ENCODE measurements around the gene CLBA1.
A peak's percentile ranks its signal among the peaks of the same experiment; 100 is the strongest.
"Not testable (repeated sequence)": the region's sequence is repeated elsewhere in the genome, so short reads cannot be mapped to it uniquely, and the experiment has no call there.

The CLBA1 gene

GRCh38 chr14:105028251-105028927, 42.8 kb downstream of the CLBA1 start:
- Histone ChIP-seq H3K9ac (ENCODE audit: low read length in 2 of 2) (no peak overlapping the region), H3K27ac (ENCODE audit: low read length) (no peak overlapping the region), H3K4me1 (ENCODE audit: control insufficient read depth, insufficient read depth, low read length) (peaks cover 4% of the 10 kb centered on the region), H3K9me3 (ENCODE audit: control insufficient read depth in 2 of 2, low read length in 2 of 2) (no peaks in the 10 kb centered on the region), H3K27me3 (ENCODE audit: control insufficient read depth in 1 of 2, insufficient read depth in 2 of 2, low read length in 2 of 2) (no peaks in the 10 kb centered on the region), H3K4me3 (ENCODE audit: low read length in 2 of 2) (no peak overlapping the region), H3K36me3 (ENCODE audit: control insufficient read depth in 2 of 2, insufficient read depth in 2 of 2, low read length in 2 of 2) (no peaks in the 10 kb centered on the region)

GRCh38 chr14:105029402-105029801, 43.8 kb downstream of the CLBA1 start:
- Histone ChIP-seq H3K9me3 (ENCODE audit: control insufficient read depth in 2 of 2, low read length in 2 of 2) (no peaks in the 10 kb centered on the region), H3K4me1 (ENCODE audit: control insufficient read depth, insufficient read depth, low read length) (peaks cover 4% of the 10 kb centered on the region), H3K36me3 (ENCODE audit: control insufficient read depth in 2 of 2, insufficient read depth in 2 of 2, low read length in 2 of 2) (no peaks in the 10 kb centered on the region), H3K4me3 (ENCODE audit: low read length in 2 of 2) (no peak overlapping the region), H3K9ac (ENCODE audit: low read length in 2 of 2) (no peak overlapping the region), H3K27ac (ENCODE audit: low read length) (no peak overlapping the region), H3K27me3 (ENCODE audit: control insufficient read depth in 1 of 2, insufficient read depth in 2 of 2, low read length in 2 of 2) (peaks cover 0 to 2% of the 10 kb centered on the region in 2 donors)

GRCh38 chr14:105030194-105030593, 44.6 kb downstream of the CLBA1 start:
- H3K36me3 ChIP-seq (ENCODE audit: control insufficient read depth in 2 of 2, insufficient read depth in 2 of 2, low read length in 2 of 2) = no peaks in the 10 kb centered on the region
- H3K4me3 ChIP-seq (ENCODE audit: low read length in 2 of 2) = no peak overlapping the region
- H3K9me3 ChIP-seq (ENCODE audit: control insufficient read depth in 2 of 2, low read length in 2 of 2) = no peaks in the 10 kb centered on the region
- H3K27me3 ChIP-seq (ENCODE audit: control insufficient read depth in 1 of 2, insufficient read depth in 2 of 2, low read length in 2 of 2) = peaks cover 0 to 3% of the 10 kb centered on the region in 2 donors
- H3K27ac ChIP-seq (ENCODE audit: low read length) = no peak overlapping the region
- peaks cover 4% of the 10 kb centered on the region for H3K4me1 ChIP-seq (ENCODE audit: control insufficient read depth, insufficient read depth, low read length)
- H3K9ac ChIP-seq (ENCODE audit: low read length in 2 of 2) = no peak overlapping the region

- Histone ChIP-seq H3K4me1 (ENCODE audit: control insufficient read depth, insufficient read depth, low read length) (peaks cover 4% of the 10 kb centered on the region), H3K9ac (ENCODE audit: low read length in 2 of 2) (no peak overlapping the region), H3K27me3 (ENCODE audit: control insufficient read depth in 1 of 2, insufficient read depth in 2 of 2, low read length in 2 of 2) (peaks cover 0 to 3% of the 10 kb centered on the region in 2 donors), H3K27ac (ENCODE audit: low read length) (no peak overlapping the region), H3K36me3 (ENCODE audit: control insufficient read depth in 2 of 2, insufficient read depth in 2 of 2, low read length in 2 of 2) (no peaks in the 10 kb centered on the region), H3K9me3 (ENCODE audit: control insufficient read depth in 2 of 2, low read length in 2 of 2) (no peaks in the 10 kb centered on the region), H3K4me3 (ENCODE audit: low read length in 2 of 2) (no peak overlapping the region)
Measured at GRCh38 chr14:105030836-105031396, 45.3 kb downstream of the CLBA1 start.

GRCh38 chr14:105032451-105032901, 46.9 kb downstream of the CLBA1 start:
- H3K9me3 ChIP-seq (ENCODE audit: control insufficient read depth in 2 of 2, low read length in 2 of 2); H3K36me3 ChIP-seq (ENCODE audit: control insufficient read depth in 2 of 2, insufficient read depth in 2 of 2, low read length in 2 of 2); H3K9ac ChIP-seq (ENCODE audit: low read length in 2 of 2); H3K27ac ChIP-seq (ENCODE audit: low read length); H3K27me3 ChIP-seq (ENCODE audit: control insufficient read depth in 1 of 2, insufficient read depth in 2 of 2, low read length in 2 of 2); H3K4me1 ChIP-seq (ENCODE audit: control insufficient read depth, insufficient read depth, low read length); H3K4me3 ChIP-seq (ENCODE audit: low read length in 2 of 2): not testable (repeated sequence)

GRCh38 chr14:105033412-105033900, 47.9 kb downstream of the CLBA1 start:
- not testable (repeated sequence) for H3K36me3 ChIP-seq (ENCODE audit: control insufficient read depth in 2 of 2, insufficient read depth in 2 of 2, low read length in 2 of 2); H3K9ac ChIP-seq (ENCODE audit: low read length in 2 of 2); H3K4me1 ChIP-seq (ENCODE audit: control insufficient read depth, insufficient read depth, low read length); H3K27me3 ChIP-seq (ENCODE audit: control insufficient read depth in 1 of 2, insufficient read depth in 2 of 2, low read length in 2 of 2); H3K9me3 ChIP-seq (ENCODE audit: control insufficient read depth in 2 of 2, low read length in 2 of 2); H3K27ac ChIP-seq (ENCODE audit: low read length)
- peak overlapping the region in 1 of 2 donors; percentile 44 for H3K4me3 ChIP-seq (ENCODE audit: low read length in 2 of 2)

GRCh38 chr14:105034315-105035039, 48.9 kb downstream of the CLBA1 start:
- Histone ChIP-seq H3K9me3 (ENCODE audit: control insufficient read depth in 2 of 2, low read length in 2 of 2) (no peaks in the 10 kb centered on the region), H3K9ac (ENCODE audit: low read length in 2 of 2) (no peak overlapping the region), H3K36me3 (ENCODE audit: control insufficient read depth in 2 of 2, insufficient read depth in 2 of 2, low read length in 2 of 2) (no peaks in the 10 kb centered on the region), H3K27me3 (ENCODE audit: control insufficient read depth in 1 of 2, insufficient read depth in 2 of 2, low read length in 2 of 2) (peaks cover 0 to 3% of the 10 kb centered on the region in 2 donors), H3K4me3 (ENCODE audit: low read length in 2 of 2) (no peak overlapping the region), H3K4me1 (ENCODE audit: control insufficient read depth, insufficient read depth, low read length) (no peaks in the 10 kb centered on the region), H3K27ac (ENCODE audit: low read length) (no peak overlapping the region)

- not testable (repeated sequence) for H3K27ac ChIP-seq (ENCODE audit: low read length); H3K36me3 ChIP-seq (ENCODE audit: control insufficient read depth in 2 of 2, insufficient read depth in 2 of 2, low read length in 2 of 2); H3K9ac ChIP-seq (ENCODE audit: low read length in 2 of 2); H3K27me3 ChIP-seq (ENCODE audit: control insufficient read depth in 1 of 2, insufficient read depth in 2 of 2, low read length in 2 of 2); H3K4me1 ChIP-seq (ENCODE audit: control insufficient read depth, insufficient read depth, low read length); H3K4me3 ChIP-seq (ENCODE audit: low read length in 2 of 2); H3K9me3 ChIP-seq (ENCODE audit: control insufficient read depth in 2 of 2, low read length in 2 of 2)
Measured at GRCh38 chr14:105035616-105036015, 50.0 kb downstream of the CLBA1 start.

- no peak overlapping the region for H3K4me3 ChIP-seq (ENCODE audit: low read length in 2 of 2)
- no peak overlapping the region for H3K27ac ChIP-seq (ENCODE audit: low read length)
- H3K9ac ChIP-seq (ENCODE audit: low read length in 2 of 2) = no peak overlapping the region
- H3K36me3 ChIP-seq (ENCODE audit: control insufficient read depth in 2 of 2, insufficient read depth in 2 of 2, low read length in 2 of 2) = no peaks in the 10 kb centered on the region
- H3K27me3 ChIP-seq (ENCODE audit: control insufficient read depth in 1 of 2, insufficient read depth in 2 of 2, low read length in 2 of 2) = peaks cover 0 to 4% of the 10 kb centered on the region in 2 donors
- H3K9me3 ChIP-seq (ENCODE audit: control insufficient read depth in 2 of 2, low read length in 2 of 2) = no peaks in the 10 kb centered on the region
- H3K4me1 ChIP-seq (ENCODE audit: control insufficient read depth, insufficient read depth, low read length) = no peaks in the 10 kb centered on the region
Measured at GRCh38 chr14:105039458-105040205, 54.0 kb downstream of the CLBA1 start.

GRCh38 chr14:105041841-105042765, 56.5 kb downstream of the CLBA1 start:
- Histone ChIP-seq H3K27me3 (ENCODE audit: control insufficient read depth in 1 of 2, insufficient read depth in 2 of 2, low read length in 2 of 2) (peaks cover 0 to 4% of the 10 kb centered on the region in 2 donors), H3K9me3 (ENCODE audit: control insufficient read depth in 2 of 2, low read length in 2 of 2) (no peaks in the 10 kb centered on the region), H3K9ac (ENCODE audit: low read length in 2 of 2) (no peak overlapping the region), H3K36me3 (ENCODE audit: control insufficient read depth in 2 of 2, insufficient read depth in 2 of 2, low read length in 2 of 2) (no peaks in the 10 kb centered on the region), H3K27ac (ENCODE audit: low read length) (no peak overlapping the region), H3K4me3 (ENCODE audit: low read length in 2 of 2) (no peak overlapping the region), H3K4me1 (ENCODE audit: control insufficient read depth, insufficient read depth, low read length) (peaks cover 6% of the 10 kb centered on the region)

All from stomach smooth muscle (tissue), 2 donors.